Caki2 (cell line): ENCODE results near the gene CROCC. TPM values are rescaled to one million over a fixed set of nuclear protein-coding genes. Genes with fewer than 3 reads are reported as not detected.

Experiments used
- DNase-seq: peaks from one replicate; pipeline ENCODE4 v3.0.0-alpha.2; 2015; ENCODE audit warnings: low read depth
- in situ Hi-C: cut with HindIII; loops from 2 replicates; pipeline ENCODE4 v1.10.0; 2016; ENCODE audit warnings: low sequenced_read_pairs, low pct_unique_long_range_greater_than_20kb, mixed read lengths
- total RNA-seq: library from RNA; depleted of rRNA; stranded (reverse); fragments of >200 nt; shearing (Covaris generic); gene quantifications from 2 replicates; pipeline ENCODE4 v1.2.3, GENCODE V29; 2014; ENCODE audit warnings: low replicate concordance; rRNA removed

Gene CROCC
- total RNA-seq, 1 experiment from 2014 or later: 8.0 TPM

DNA sequence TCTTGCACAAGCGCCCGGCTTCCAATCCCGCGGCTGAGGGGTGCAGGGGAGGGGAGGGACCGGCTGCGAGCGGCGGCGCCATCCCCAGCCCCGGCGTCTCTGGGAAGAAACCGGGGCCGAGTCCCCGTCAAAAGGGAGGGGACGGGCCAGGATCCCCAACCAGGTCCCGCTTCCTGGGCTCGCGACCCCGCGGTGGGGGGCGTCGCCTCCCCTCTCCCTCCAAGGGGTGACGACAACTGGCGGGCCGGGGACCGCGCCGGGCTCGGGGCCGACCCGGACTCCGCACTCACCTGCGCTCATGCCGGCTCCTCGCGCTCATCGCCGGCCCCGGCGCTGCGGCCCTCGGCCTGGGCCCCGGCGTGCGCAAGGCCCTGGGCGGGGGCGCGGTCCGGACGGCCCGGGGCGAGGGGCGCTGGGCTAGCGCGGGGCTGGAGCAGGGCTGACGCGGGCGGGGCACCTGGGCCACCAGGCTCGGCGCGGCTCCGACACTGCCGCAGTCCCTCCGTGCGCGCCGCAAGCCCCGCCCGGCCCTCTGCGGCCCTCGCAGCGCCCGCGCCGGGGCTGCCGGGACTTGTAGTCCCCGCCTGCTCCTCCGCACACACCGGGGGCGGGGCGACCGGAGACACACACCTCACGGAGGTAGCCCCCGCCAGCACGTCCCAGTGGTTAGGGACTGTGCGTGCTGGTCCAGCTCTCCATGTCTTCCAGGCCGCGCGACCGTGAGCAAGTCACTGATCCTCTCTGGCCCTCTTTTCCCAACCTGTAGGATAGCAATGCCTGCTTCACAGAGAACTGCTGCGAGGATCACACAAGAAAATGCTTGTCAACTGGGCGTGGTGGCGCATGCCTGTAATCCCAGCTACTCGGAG lies 89.9 kb downstream of the CROCC start, which contains the start of gene ATP13A2:
ATP13A2 (minus strand) TSS at position 490 of the 869 bp plus-strand sequence; CDS start at position 300, 190 bp downstream.
- in situ Hi-C loops: no loop called here
- DNase-seq: peak; percentile 76

DNA sequence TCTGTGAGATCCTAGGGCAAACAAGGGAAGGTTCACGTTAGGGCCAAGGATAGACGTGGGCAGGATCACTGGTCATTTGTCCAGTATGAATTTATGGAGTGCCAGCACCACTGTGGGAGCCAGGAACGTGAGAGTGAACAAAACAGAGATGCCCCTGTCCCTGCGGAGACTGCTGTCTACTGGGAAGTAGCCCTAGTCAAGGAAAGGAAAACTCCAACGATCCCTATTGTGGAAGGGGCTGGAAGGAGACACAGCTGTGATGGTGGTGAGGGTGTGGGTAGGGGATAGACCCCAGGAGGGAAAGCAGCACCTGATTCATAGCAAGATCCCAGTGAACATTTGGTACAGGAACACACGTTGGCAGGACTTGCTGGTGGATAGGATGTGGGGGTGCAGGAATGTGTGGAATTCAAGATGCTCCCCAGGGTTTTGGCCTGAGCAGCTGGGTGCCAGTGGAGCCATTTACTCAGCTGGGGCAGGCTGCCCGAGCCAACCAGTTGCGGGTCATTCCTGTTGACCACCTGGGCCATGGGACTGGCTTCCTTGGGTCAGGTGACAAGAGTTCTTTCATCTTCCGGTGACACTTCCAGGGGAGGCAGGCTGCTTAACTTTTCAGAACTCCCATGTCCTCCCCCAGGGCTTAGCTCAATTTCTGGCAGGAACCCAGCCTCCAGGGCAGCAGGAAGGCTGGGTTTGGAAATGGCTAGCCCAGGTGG lies 91.2 kb downstream of the CROCC start:
- no peak for DNase-seq
- in situ Hi-C loops: no loop called here

GRCh38 chr1:17013491-17014320 lies 92.0 kb downstream of the CROCC start:
- DNase-seq: no peak
- in situ Hi-C loops: no loop called here

DNA sequence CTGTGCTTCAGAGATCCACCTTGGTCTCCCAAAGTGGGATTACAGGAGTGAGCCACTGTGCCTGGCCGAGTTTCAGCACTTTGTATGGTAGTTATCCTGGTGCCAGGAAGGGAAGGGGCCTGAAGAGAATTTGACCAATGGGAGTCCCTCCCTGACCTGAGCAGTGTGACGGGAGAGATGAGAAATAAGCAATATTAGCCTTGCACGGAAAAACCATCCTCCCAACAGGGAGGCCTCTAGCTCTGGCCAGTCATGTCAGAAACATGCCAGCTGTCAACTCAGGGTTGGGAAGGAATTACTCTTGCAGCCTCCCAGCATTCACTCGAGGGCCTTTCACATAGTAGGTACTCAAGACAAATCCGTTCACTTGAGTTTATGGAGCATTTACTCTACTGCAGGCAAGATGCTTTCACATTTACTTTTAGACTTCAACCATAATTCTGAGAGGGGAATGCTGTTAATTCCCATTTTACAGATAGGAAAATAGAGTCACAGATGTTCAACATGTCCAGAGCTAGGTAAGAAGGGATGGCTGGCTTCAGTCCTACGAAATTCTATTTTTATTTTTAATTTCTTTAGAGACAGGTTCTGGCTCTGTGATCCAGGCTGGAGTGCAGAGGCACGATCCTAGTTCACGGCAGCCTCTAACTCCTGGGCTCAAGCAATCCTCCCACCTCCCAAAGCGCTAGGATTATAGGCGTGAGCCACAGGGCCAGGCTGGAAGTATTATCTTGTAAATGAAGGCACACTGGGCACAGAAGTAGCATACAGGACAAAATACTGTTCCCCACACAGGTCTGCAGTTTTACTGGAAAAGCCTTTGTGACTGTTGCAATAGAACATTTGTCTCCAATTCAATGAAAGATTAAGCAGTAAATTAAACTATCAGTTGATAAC lies 93.2 kb downstream of the CROCC start:
- in situ Hi-C loops: no loop called here
- no peak for DNase-seq

DNA sequence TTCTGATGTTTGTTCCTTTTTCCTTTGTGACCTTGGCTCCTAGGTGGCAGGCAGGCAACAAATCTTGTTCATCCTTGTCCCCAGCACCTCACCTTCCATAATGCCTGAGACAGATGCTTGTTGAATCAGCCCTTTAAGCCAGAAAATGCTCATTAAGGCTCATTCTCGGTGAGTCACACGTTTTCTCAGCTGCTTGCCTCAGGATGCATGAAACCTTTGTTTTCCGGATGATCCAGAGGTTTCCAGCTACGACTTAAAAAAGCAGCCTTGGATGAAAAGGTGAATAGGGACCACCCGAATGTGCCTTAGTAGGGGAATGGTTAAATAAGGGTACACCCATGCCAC lies 94.6 kb downstream of the CROCC start:
- peak; percentile 41 for DNase-seq
- in situ Hi-C loops: no loop called here

- no peak for DNase-seq
- in situ Hi-C loops: no loop called here
Observed at GRCh38 chr1:17017435-17017834, 95.7 kb downstream of the CROCC start.

GRCh38 chr1:17018849-17019248 lies 97.1 kb downstream of the CROCC start:
- no peak for DNase-seq
- in situ Hi-C loops: no loop called here

GRCh38 chr1:17020502-17020901 lies 98.8 kb downstream of the CROCC start:
- in situ Hi-C loops: no loop called here
- no peak for DNase-seq

DNA sequence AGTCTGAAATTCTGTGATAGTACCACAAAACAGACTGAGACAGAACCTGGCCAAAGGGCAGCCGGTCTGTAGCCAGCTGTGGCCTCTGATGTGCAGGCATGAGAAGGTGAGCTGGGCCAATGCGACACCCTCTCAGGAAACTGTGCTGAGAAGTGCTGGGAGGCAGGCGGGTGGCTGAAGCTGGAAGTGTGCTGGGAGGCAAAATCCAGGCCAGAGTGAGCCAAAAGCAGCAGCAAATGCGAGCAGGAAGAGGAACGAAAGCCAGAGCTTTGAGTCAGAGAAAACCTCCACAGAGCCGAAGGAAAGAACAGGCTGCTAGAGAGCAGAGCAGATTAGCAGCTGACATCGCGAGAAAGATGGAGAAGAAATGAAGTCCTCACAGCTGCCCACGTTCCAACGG lies 100.2 kb downstream of the CROCC start:
- no peak for DNase-seq
- in situ Hi-C loops: no loop called here

Other genes with a start within 250 kb of the CROCC start
- gene RNU1-4, start 181.4 kb upstream of the CROCC start, total RNA-seq: not detected in 2 replicates
- not detected in 2 replicates for gene RNU1-2, start 26.0 kb upstream of the CROCC start, total RNA-seq
- not detected in 2 replicates for gene MFAP2, start 58.7 kb downstream of the CROCC start, total RNA-seq
- gene ATP13A2, start 90.0 kb downstream of the CROCC start, total RNA-seq: 30.2 and 37.7 TPM in 2 replicates
- 152 and 178 TPM in 2 replicates for gene SDHB, start 132.1 kb downstream of the CROCC start, total RNA-seq
- gene PADI2, start 197.5 kb downstream of the CROCC start, total RNA-seq: 0.20 TPM in 1 of 2 replicates, not detected in the other